Activated CD8-positive, alpha-beta memory T cell treated with anti-CD3 and anti-CD28 coated beads, Interleukin-2, amount 50 U/mL, for 1 hour (primary cell): Measurements from ENCODE around the gene SYT13.

Experiments
- DNase-seq: peaks from one replicate; pipeline ENCODE4 v3.0.0-alpha.2; 2020; ENCODE audit errors: extremely low read depth

The SYT13 gene

GRCh38 chr11:45305874-45306623 lies 19.9 kb upstream of the SYT13 start:
- DNase-seq = no peak

GRCh38 chr11:45304992-45305335 lies 18.8 kb upstream of the SYT13 start:
- DNase-seq = no peak

- DNase-seq = no peak
Measured at GRCh38 chr11:45304111-45304991, 18.2 kb upstream of the SYT13 start.

- no peak for DNase-seq
Measured at GRCh38 chr11:45303316-45303715, 17.2 kb upstream of the SYT13 start.

GRCh38 chr11:45301537-45302246 lies 15.6 kb upstream of the SYT13 start:
- DNase-seq = no peak

GRCh38 chr11:45300715-45301114 lies 14.6 kb upstream of the SYT13 start:
- DNase-seq = no peak

- no peak for DNase-seq
Measured at GRCh38 chr11:45298718-45299117, 12.6 kb upstream of the SYT13 start.

- DNase-seq = no peak
Measured at GRCh38 chr11:45296075-45296474, 9.9 kb upstream of the SYT13 start.

- no peak for DNase-seq
Measured at GRCh38 chr11:45294499-45294898, 8.4 kb upstream of the SYT13 start.

- peak; percentile 22 for DNase-seq
Measured at GRCh38 chr11:45293566-45294192, 7.5 kb upstream of the SYT13 start.

GRCh38 chr11:45290586-45290985 lies 4.4 kb upstream of the SYT13 start:
- no peak for DNase-seq

GRCh38 chr11:45289369-45289768 lies 3.2 kb upstream of the SYT13 start:
- DNase-seq = no peak

- DNase-seq = no peak
Measured at GRCh38 chr11:45288339-45288738, 2.2 kb upstream of the SYT13 start.

- no peak for DNase-seq
Measured at GRCh38 chr11:45287316-45287903, 1.3 kb upstream of the SYT13 start.

- no peak for DNase-seq
Measured at GRCh38 chr11:45285250-45285828, 802 bp downstream of the SYT13 start.

- no peak for DNase-seq
Measured at GRCh38 chr11:45282081-45282480, 4.1 kb downstream of the SYT13 start.

GRCh38 chr11:45280449-45280848 lies 5.7 kb downstream of the SYT13 start:
- DNase-seq = no peak

GRCh38 chr11:45279645-45280044 lies 6.5 kb downstream of the SYT13 start:
- DNase-seq = no peak

GRCh38 chr11:45278714-45279113 lies 7.4 kb downstream of the SYT13 start:
- DNase-seq = no peak

GRCh38 chr11:45275828-45276227 lies 10.3 kb downstream of the SYT13 start:
- no peak for DNase-seq

- no peak for DNase-seq
Measured at GRCh38 chr11:45274206-45274605, 11.9 kb downstream of the SYT13 start.
